Mesothelial cell of epicardium (in vitro differentiated cells): Measurements from ENCODE around the gene HNRNPDL. TPM values are rescaled to one million over a fixed set of nuclear protein-coding genes. Genes with fewer than 3 reads are reported as not detected.
"Not testable (repeated sequence)": the region's sequence is repeated elsewhere in the genome, so short reads cannot be mapped to it uniquely, and the experiment has no call there.

ENCODE experiments used
- DNase-seq, 2 experiments: peaks; one replicate each; pipeline ENCODE4 v3.0.0; 2021; ENCODE audit warnings: low spot score in 2 of 2; ENCODE audit not compliant: unreplicated experiment in 2 of 2
- H3K27ac Mint-ChIP-seq: 2 replicates; pipeline ENCODE4 v1.8.0; 2021; ENCODE audit warnings: mixed read lengths
- H3K27me3 Mint-ChIP-seq: 2 replicates; pipeline ENCODE4 v1.8.0; 2021; ENCODE audit warnings: low read depth, mixed read lengths
- H3K36me3 Mint-ChIP-seq: 2 replicates; pipeline ENCODE4 v1.8.0; 2021; ENCODE audit warnings: mixed read lengths
- H3K4me1 Mint-ChIP-seq: 2 replicates; pipeline ENCODE4 v1.8.0; 2021; ENCODE audit warnings: mixed read lengths
- H3K4me3 Mint-ChIP-seq: 2 replicates; pipeline ENCODE4 v1.8.0; 2021; ENCODE audit warnings: mild to moderate bottlenecking, moderate library complexity, mixed read lengths
- H3K9me3 Mint-ChIP-seq: 2 replicates; pipeline ENCODE4 v1.8.0; 2021; ENCODE audit warnings: mixed read lengths
- CTCF ChIP-seq: fragments of 200-600 bp; sonication (generic); IDR thresholded peaks from one replicate; pipeline ENCODE4 v1.5.0; 2021; ENCODE audit warnings: antibody characterized with exemption; ENCODE audit not compliant: unreplicated experiment
- total RNA-seq: library from RNA; stranded (reverse); gene quantifications from 3 replicates; pipeline ENCODE4 v1.2.1, GENCODE V29; 2021

The HNRNPDL gene
- total RNA-seq, 1 donor from 2014 or later, result 467 TPM

- H3K36me3 Mint-ChIP-seq, result no peaks in the 10 kb centered on the region
- H3K9me3 Mint-ChIP-seq, result no peaks in the 10 kb centered on the region
- TF ChIP-seq CTCF, result no peak
Observed at GRCh38 chr4:82403725-82404124, 26.5 kb downstream of the HNRNPDL start.

DNA sequence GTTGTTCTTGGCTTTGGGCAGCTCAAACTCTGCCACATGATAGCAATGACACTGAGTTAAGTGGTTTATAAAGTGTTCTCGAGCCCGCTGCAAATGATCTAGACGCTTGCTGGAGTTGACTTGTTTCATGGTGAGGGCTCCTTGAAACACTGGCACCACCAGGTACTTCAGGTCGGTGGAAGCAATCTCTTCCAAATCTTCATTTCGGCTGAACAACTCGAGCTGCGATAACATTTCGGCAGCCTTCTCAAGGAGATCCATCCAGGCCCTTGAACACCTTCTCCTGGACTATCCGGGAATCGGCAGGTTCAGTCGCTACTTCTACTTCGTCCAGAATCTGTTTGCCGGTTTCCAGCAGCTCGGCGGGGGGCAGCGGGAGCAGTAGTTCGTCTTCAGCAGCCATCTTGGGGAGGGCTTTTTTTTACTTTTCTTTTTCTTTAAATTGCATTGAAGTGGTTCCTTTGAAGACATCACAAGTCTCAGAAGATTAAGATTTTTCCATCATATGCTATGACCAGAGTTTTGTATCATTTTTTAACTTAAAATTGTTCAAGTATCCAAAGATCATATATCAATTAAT lies 28.0 kb downstream of the HNRNPDL start:
- Mint-ChIP-seq H3K27me3 (peaks cover 2% of the 10 kb centered on the region), H3K27ac (no peak overlapping the region), H3K4me1 (no peaks in the 10 kb centered on the region), H3K9me3 (no peaks in the 10 kb centered on the region), H3K36me3 (no peaks in the 10 kb centered on the region), H3K4me3 (no peak overlapping the region)
- no peak for TF ChIP-seq CTCF
- DNase-seq, result no peak

More at GRCh38 chr4:82403725-82404124, 26.5 kb downstream of the HNRNPDL start:
- H3K27ac Mint-ChIP-seq, result no peak overlapping the region
- H3K27me3 Mint-ChIP-seq, result peaks cover 2% of the 10 kb centered on the region
- DNase-seq, result no peak
- H3K4me3 Mint-ChIP-seq, result no peak overlapping the region
- H3K4me1 Mint-ChIP-seq, result no peaks in the 10 kb centered on the region

- Mint-ChIP-seq H3K4me1 (no peaks in the 10 kb centered on the region), H3K27ac (no peak overlapping the region), H3K4me3 (no peak overlapping the region), H3K9me3 (no peaks in the 10 kb centered on the region), H3K27me3 (peaks cover 2% of the 10 kb centered on the region), H3K36me3 (no peaks in the 10 kb centered on the region)
- no peak for DNase-seq
- TF ChIP-seq CTCF, result no peak
Observed at GRCh38 chr4:82401600-82401999, 28.7 kb downstream of the HNRNPDL start.

GRCh38 chr4:82398263-82398662 lies 32.0 kb downstream of the HNRNPDL start:
- no peaks in the 10 kb centered on the region for H3K4me1 Mint-ChIP-seq
- TF ChIP-seq CTCF, result no peak
- peaks cover 4% of the 10 kb centered on the region for H3K27me3 Mint-ChIP-seq
- H3K4me3 Mint-ChIP-seq, result no peak overlapping the region
- no peak overlapping the region for H3K27ac Mint-ChIP-seq
- no peaks in the 10 kb centered on the region for H3K36me3 Mint-ChIP-seq
- H3K9me3 Mint-ChIP-seq, result no peaks in the 10 kb centered on the region
- no peak for DNase-seq

GRCh38 chr4:82397527-82397926 lies 32.7 kb downstream of the HNRNPDL start:
- Mint-ChIP-seq H3K9me3 (no peaks in the 10 kb centered on the region), H3K36me3 (no peaks in the 10 kb centered on the region), H3K27ac (no peak overlapping the region), H3K4me3 (no peak overlapping the region), H3K27me3 (peaks cover 4% of the 10 kb centered on the region), H3K4me1 (no peaks in the 10 kb centered on the region)
- TF ChIP-seq CTCF, result no peak
- no peak for DNase-seq

- no peak for TF ChIP-seq CTCF
- no peak overlapping the region for H3K4me3 Mint-ChIP-seq
- H3K27ac Mint-ChIP-seq, result no peak overlapping the region
- peaks cover 2% of the 10 kb centered on the region for H3K27me3 Mint-ChIP-seq
- no peaks in the 10 kb centered on the region for H3K4me1 Mint-ChIP-seq
- H3K9me3 Mint-ChIP-seq, result no peaks in the 10 kb centered on the region
- H3K36me3 Mint-ChIP-seq, result no peaks in the 10 kb centered on the region
- DNase-seq, result no peak
Observed at GRCh38 chr4:82394896-82395295, 35.4 kb downstream of the HNRNPDL start.

DNA sequence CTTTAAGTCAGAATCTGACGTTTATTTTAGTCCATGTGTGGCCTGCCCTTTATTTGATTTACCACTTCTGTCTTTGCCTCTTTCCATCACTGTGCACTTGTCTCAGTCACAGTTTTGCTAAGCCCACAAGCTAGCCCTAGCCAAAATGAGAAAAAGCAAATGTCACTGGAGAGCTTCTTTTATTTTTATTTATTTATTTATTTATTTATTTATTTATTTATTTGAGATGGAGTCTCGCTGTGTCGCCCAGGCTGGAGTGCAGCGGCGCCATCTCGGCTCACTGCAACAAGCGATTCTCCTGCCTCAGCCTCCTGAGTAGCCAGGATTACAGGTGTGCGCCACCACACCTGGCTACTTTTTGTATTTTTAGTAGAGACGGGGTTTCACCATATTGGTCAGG lies 40.2 kb downstream of the HNRNPDL start:
- DNase-seq, H3K27ac Mint-ChIP-seq, H3K4me3 Mint-ChIP-seq, H3K27me3 Mint-ChIP-seq, H3K4me1 Mint-ChIP-seq, H3K36me3 Mint-ChIP-seq, H3K9me3 Mint-ChIP-seq: not testable (repeated sequence)
